Neural progenitor cell (in vitro differentiated cells): Measurements from ENCODE around the gene PIAS1.

Experiments
- CTCF ChIP-seq: fragments of 200-600 bp; sonication (generic); IDR thresholded peaks from 2 replicates; pipeline ENCODE4 v1.5.1; 2017; ENCODE audit warnings: antibody characterized with exemption, mild to moderate bottlenecking
- EZH2phosphoT487 ChIP-seq: fragments of 200-600 bp; sonication (generic); IDR thresholded peaks from 2 replicates; pipeline ENCODE4 v1.6.1; 2017; ENCODE audit warnings: antibody characterized with exemption

GRCh38 chr15:68100194-68100593 is 46.1 kb downstream of the PIAS1 start:
- TF ChIP-seq CTCF (no peak), EZH2phosphoT487 (no peak)
